ENCODE measurements around the gene NFE2L2. TPM values are rescaled to one million over a fixed set of nuclear protein-coding genes. Genes with fewer than 3 reads are reported as not detected.

NFE2L2 gene
- polyA plus RNA-seq, 1 donor (not counting 4 experiments of a cell fraction or from before 2014, with no cell fraction given): 177 TPM

DNA sequence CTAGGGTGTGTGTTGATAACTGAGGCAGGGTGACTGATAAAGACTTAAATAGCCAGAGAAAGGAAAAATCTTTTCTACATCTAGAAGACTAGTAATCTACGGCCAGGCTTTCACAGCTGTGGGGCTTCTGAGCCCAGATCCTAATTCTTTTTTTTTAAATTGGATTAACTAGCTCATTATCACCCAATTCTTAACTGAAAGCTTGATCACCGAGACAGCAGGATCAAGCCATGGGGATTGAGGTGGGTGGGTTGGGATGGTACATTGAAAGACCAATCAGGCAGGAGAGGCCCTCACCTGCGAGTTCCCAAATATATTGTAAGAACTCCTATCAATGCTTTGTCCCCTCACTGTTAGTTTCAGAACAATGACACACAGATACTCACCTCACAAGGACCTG is 20.0 kb upstream of the NFE2L2 start:
- no peak for TF ChIP-seq EZH2 (IDR thresholded peaks at IDR 0.05; ENCODE audit: low read length)
- TF ChIP-seq, protein P1, sequence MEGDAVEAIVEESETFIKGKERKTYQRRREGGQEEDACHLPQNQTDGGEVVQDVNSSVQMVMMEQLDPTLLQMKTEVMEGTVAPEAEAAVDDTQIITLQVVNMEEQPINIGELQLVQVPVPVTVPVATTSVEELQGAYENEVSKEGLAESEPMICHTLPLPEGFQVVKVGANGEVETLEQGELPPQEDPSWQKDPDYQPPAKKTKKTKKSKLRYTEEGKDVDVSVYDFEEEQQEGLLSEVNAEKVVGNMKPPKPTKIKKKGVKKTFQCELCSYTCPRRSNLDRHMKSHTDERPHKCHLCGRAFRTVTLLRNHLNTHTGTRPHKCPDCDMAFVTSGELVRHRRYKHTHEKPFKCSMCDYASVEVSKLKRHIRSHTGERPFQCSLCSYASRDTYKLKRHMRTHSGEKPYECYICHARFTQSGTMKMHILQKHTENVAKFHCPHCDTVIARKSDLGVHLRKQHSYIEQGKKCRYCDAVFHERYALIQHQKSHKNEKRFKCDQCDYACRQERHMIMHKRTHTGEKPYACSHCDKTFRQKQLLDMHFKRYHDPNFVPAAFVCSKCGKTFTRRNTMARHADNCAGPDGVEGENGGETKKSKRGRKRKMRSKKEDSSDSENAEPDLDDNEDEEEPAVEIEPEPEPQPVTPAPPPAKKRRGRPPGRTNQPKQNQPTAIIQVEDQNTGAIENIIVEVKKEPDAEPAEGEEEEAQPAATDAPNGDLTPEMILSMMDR (optimal IDR thresholded peaks at IDR 0.05 in 1 of 3, IDR thresholded peaks at IDR 0.05 in 1 of 3, conservative IDR thresholded peaks at IDR 0.05 in 1 of 3; ENCODE audit: extremely low read depth in 1 of 3, insufficient read depth in 2 of 3, low read length in 3 of 3): no peak
- Histone ChIP-seq H3K9me3 (ENCODE audit: control insufficient read depth, low read depth, low read length) (no peaks in the 10 kb centered on the region), H3K36me3 (ENCODE audit: control insufficient read depth in 2 of 2, extremely low read depth in 1 of 2, insufficient read depth in 2 of 2, low read length in 2 of 2) (no peaks in the 10 kb centered on the region), H3K9ac (ENCODE audit: control insufficient read depth, extremely low read depth, insufficient read depth, low read length) (no peak overlapping the region), H3K27me3 (ENCODE audit: control insufficient read depth, extremely low read depth, insufficient read depth, low read length) (no peaks in the 10 kb centered on the region), H4K20me1 (ENCODE audit: control insufficient read depth, extremely low read depth, insufficient read depth, low read length) (no peaks in the 10 kb centered on the region), H3K9me1 (ENCODE audit: control insufficient read depth, extremely low read depth, insufficient read depth, low read length) (no peaks in the 10 kb centered on the region), H2AFZ (ENCODE audit: control insufficient read depth, low read length) (no peak overlapping the region), H3K4me3 (ENCODE audit: control insufficient read depth in 2 of 3, extremely low read depth in 1 of 3, insufficient read depth in 2 of 3, low read depth in 1 of 3, low read length in 3 of 3) (no peak overlapping the region), H3K4me1 (ENCODE audit: control insufficient read depth, extremely low read depth, insufficient read depth, low read length) (peaks cover 17% of the 10 kb centered on the region), H3K4me2 (ENCODE audit: control insufficient read depth, extremely low read depth, insufficient read depth, low read depth, low read length) (no peak overlapping the region), H3K79me2 (ENCODE audit: control insufficient read depth, insufficient read depth, low read length) (no peaks in the 10 kb centered on the region), H3K27ac (ENCODE audit: control insufficient read depth, insufficient read depth, low read length) (no peak overlapping the region)
- FAIRE-seq (no peak), DNase-seq (ENCODE audit: low read depth, low spot score) (no peak)
- dilution Hi-C loops (cut with MboI; ENCODE audit: extremely low pct_ligation_motif_present, low sequenced_read_pairs): no loop called here

DNA sequence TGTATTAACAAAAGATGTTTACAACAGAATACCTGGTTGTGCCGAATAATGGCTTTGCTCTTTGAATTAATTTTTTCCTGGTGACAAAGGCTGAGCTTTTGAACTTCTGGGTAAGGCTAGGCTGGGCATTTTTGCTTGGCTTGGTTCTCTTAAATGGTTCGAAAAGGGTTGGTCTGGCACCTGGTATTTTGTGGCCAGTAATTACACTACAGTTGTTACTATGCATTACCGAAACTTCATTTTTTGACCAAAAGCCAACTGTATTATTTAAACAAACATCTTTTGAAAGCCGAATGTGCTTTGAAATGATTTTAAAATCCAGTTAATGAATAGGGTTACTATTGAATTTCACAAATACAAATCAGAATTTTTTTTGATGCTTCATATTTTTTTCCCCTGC is 19.4 kb upstream of the NFE2L2 start:
- dilution Hi-C loops (cut with MboI; ENCODE audit: extremely low pct_ligation_motif_present, low sequenced_read_pairs): no loop called here
- no peak for FAIRE-seq
- no peaks in the 10 kb centered on the region for H3K36me3 ChIP-seq (ENCODE audit: control insufficient read depth in 2 of 2, extremely low read depth in 1 of 2, insufficient read depth in 2 of 2, low read length in 2 of 2)

More for the DNA sequence above, 19.4 kb upstream of the NFE2L2 start:
- Histone ChIP-seq H3K79me2 (ENCODE audit: control insufficient read depth, insufficient read depth, low read length) (no peaks in the 10 kb centered on the region), H2AFZ (ENCODE audit: control insufficient read depth, low read length) (no peak overlapping the region), H4K20me1 (ENCODE audit: control insufficient read depth, extremely low read depth, insufficient read depth, low read length) (no peaks in the 10 kb centered on the region), H3K27me3 (ENCODE audit: control insufficient read depth, extremely low read depth, insufficient read depth, low read length) (no peaks in the 10 kb centered on the region), H3K4me2 (ENCODE audit: control insufficient read depth, extremely low read depth, insufficient read depth, low read depth, low read length) (no peak overlapping the region), H3K4me1 (ENCODE audit: control insufficient read depth, extremely low read depth, insufficient read depth, low read length) (peaks cover 17% of the 10 kb centered on the region), H3K9ac (ENCODE audit: control insufficient read depth, extremely low read depth, insufficient read depth, low read length) (no peak overlapping the region), H3K27ac (ENCODE audit: control insufficient read depth, insufficient read depth, low read length) (no peak overlapping the region), H3K4me3 (ENCODE audit: control insufficient read depth in 2 of 3, extremely low read depth in 1 of 3, insufficient read depth in 2 of 3, low read depth in 1 of 3, low read length in 3 of 3) (no peak overlapping the region), H3K9me1 (ENCODE audit: control insufficient read depth, extremely low read depth, insufficient read depth, low read length) (no peaks in the 10 kb centered on the region), H3K9me3 (ENCODE audit: control insufficient read depth, low read depth, low read length) (no peaks in the 10 kb centered on the region)
- no peak for DNase-seq (ENCODE audit: low read depth, low spot score)
- no peak for TF ChIP-seq EZH2 (IDR thresholded peaks at IDR 0.05; ENCODE audit: low read length)
- TF ChIP-seq, protein P1 (optimal IDR thresholded peaks at IDR 0.05 in 1 of 3, IDR thresholded peaks at IDR 0.05 in 1 of 3, conservative IDR thresholded peaks at IDR 0.05 in 1 of 3; ENCODE audit: extremely low read depth in 1 of 3, insufficient read depth in 2 of 3, low read length in 3 of 3): no peak
